ENCODE results near the gene GREB1L. TPM values are rescaled to one million over a fixed set of nuclear protein-coding genes. Genes with fewer than 3 reads are reported as not detected.

Gene GREB1L
- total RNA-seq, 1 experiment from 2014 or later = 0.26 TPM

- TF ChIP-seq USF2 (CRISPR knock-in tag; IDR thresholded peaks at IDR 0.05) (peak; percentile 72), NFATC4 (CRISPR knock-in tag; IDR thresholded peaks at IDR 0.05) (no peak), ATF6 (CRISPR knock-in tag; IDR thresholded peaks at IDR 0.05) (no peak), ZNF423 (CRISPR knock-in tag; IDR thresholded peaks at IDR 0.05) (no peak), USF1 (CRISPR knock-in tag; IDR thresholded peaks at IDR 0.05) (peak; percentile 42; the same call in 1 of the 2 replicates), ZNF121 (CRISPR knock-in tag; IDR thresholded peaks at IDR 0.05) (no peak)
Measured at GRCh38 chr18:21203542-21204241, 38.3 kb upstream of the GREB1L start (continued).

GRCh38 chr18:21205695-21206094 is 36.3 kb upstream of the GREB1L start:
- CTCF ChIA-PET = no interaction called here
- no peaks in the 10 kb centered on the region; the same call in 1 of the 2 replicates for H3K27me3 Mint-ChIP-seq (ENCODE audit: low read depth)

GRCh38 chr18:21210278-21210677 is 31.8 kb upstream of the GREB1L start:
- no peak for DNase-seq (ENCODE audit: low spot score)
- no peaks in the 10 kb centered on the region for H3K4me1 Mint-ChIP-seq
- H3K36me3 Mint-ChIP-seq = no peaks in the 10 kb centered on the region
- peaks cover 37% of the 10 kb centered on the region for H3K27me3 Mint-ChIP-seq (ENCODE audit: low read depth)
- ATAC-seq = no peak
- H3K4me3 Mint-ChIP-seq = no peak overlapping the region
- H3K9me3 Mint-ChIP-seq = no peaks in the 10 kb centered on the region; the same call in 1 of the 2 replicates
- ChIA-PET CTCF (no interaction called here), POLR2A (no interaction called here)
- no peak overlapping the region for H3K27ac Mint-ChIP-seq
- no peak for TF ChIP-seq E2F4 (CRISPR knock-in tag; IDR thresholded peaks at IDR 0.05; ENCODE audit: borderline replicate concordance, low read depth)
- TF ChIP-seq EMX1 (CRISPR knock-in tag; IDR thresholded peaks at IDR 0.05) = no peak
- TF ChIP-seq CBFB (CRISPR knock-in tag; IDR thresholded peaks at IDR 0.05; ENCODE audit: low read depth) = no peak
- no peak for TF ChIP-seq ZNF532 (CRISPR knock-in tag; IDR thresholded peaks at IDR 0.05; ENCODE audit: borderline replicate concordance)
- no peak for TF ChIP-seq FOXK1 (CRISPR knock-in tag; IDR thresholded peaks at IDR 0.05)
- TF ChIP-seq ETV6 (CRISPR knock-in tag; IDR thresholded peaks at IDR 0.05) = no peak
- TF ChIP-seq MAX (CRISPR knock-in tag; IDR thresholded peaks at IDR 0.05) = no peak
- no peak for TF ChIP-seq FOXP1 (CRISPR knock-in tag; IDR thresholded peaks at IDR 0.05; ENCODE audit: borderline replicate concordance)
- no peak for TF ChIP-seq PRDM15 (CRISPR knock-in tag; IDR thresholded peaks at IDR 0.05)
- TF ChIP-seq IRF2 (CRISPR knock-in tag; IDR thresholded peaks at IDR 0.05; ENCODE audit: borderline replicate concordance, low read depth) = no peak

More at GRCh38 chr18:21205695-21206094, 36.3 kb upstream of the GREB1L start:
- H3K4me1 Mint-ChIP-seq = no peaks in the 10 kb centered on the region
- TF ChIP-seq MYBL2 (CRISPR knock-in tag; IDR thresholded peaks at IDR 0.05) (no peak), MAX (CRISPR knock-in tag; IDR thresholded peaks at IDR 0.05) (no peak)
- DNase-seq (ENCODE audit: low spot score) (no peak), ATAC-seq (no peak)
- no peaks in the 10 kb centered on the region for H3K36me3 Mint-ChIP-seq
- no peak overlapping the region for H3K27ac Mint-ChIP-seq
- POLR2A ChIA-PET = no interaction called here
- no peaks in the 10 kb centered on the region; the same call in 1 of the 2 replicates for H3K9me3 Mint-ChIP-seq
- H3K4me3 Mint-ChIP-seq = no peak overlapping the region

Measured in WTC11 (cell line).